Panc1 (cell line): Measurements from ENCODE around the gene PHLDA3. TPM values are rescaled to one million over a fixed set of nuclear protein-coding genes. Genes with fewer than 3 reads are reported as not detected.
"Not testable (repeated sequence)": the region's sequence is repeated elsewhere in the genome, so short reads cannot be mapped to it uniquely, and the experiment has no call there.

ENCODE experiments used
- ATAC-seq: fragments of 200-7000 bp; cut with Tn5 transposase; 2 replicates; pipeline ENCODE4 v1.9.1; 2020; ENCODE audit warnings: mild to moderate bottlenecking, moderate library complexity
- BruUV-seq: library from RNA; stranded (reverse); fragments of 400-500 nt; replicated peaks from 2 replicates; lab custom pipeline; 2021; lab: Mats Ljungman, UMichigan
- CTCF ChIA-PET: fragments of 300-600 bp; sonication (Branson Sonifier 250); formaldehyde crosslinking; loops from one replicate; lab custom pipeline; 2022; ENCODE audit warnings: antibody characterized with exemption; lab: Charles Lee
- POLR2A ChIA-PET: fragments of 300-600 bp; sonication (Branson Sonifier 250); formaldehyde crosslinking; loops from one replicate; lab custom pipeline; 2022; ENCODE audit warnings: antibody characterized with exemption; lab: Charles Lee
- DNase-seq: peaks from one replicate; pipeline ENCODE4 v3.0.0-alpha.2; 2010; ENCODE audit warnings: low read depth, low spot score
- H3K27ac ChIP-seq: 2 replicates; pipeline ENCODE4 v1.5.1; 2011; ENCODE audit warnings: mild to moderate bottlenecking, low read length, inconsistent platforms
- H3K27me3 ChIP-seq: fragments of 200-500 bp; sonication (Bioruptor generic); 2 replicates; pipeline ENCODE4 v1.6.0; 2014; ENCODE audit warnings: low read length, inconsistent platforms; ENCODE audit not compliant: control insufficient read depth, insufficient read depth
- H3K36me3 ChIP-seq: fragments of 200-500 bp; sonication (Bioruptor generic); 2 replicates; pipeline ENCODE4 v1.5.1; 2014; ENCODE audit warnings: inconsistent platforms, mild to moderate bottlenecking, low read length, moderate library complexity; ENCODE audit not compliant: control insufficient read depth, insufficient read depth
- H3K4me1 ChIP-seq: 2 replicates; pipeline ENCODE4 v1.5.1; 2011; ENCODE audit warnings: inconsistent platforms, mild to moderate bottlenecking, low read length, moderate library complexity; ENCODE audit not compliant: control insufficient read depth, insufficient read depth
- H3K4me3 ChIP-seq, 2 experiments: 2 replicates each; pipeline ENCODE4 v1.5.1; 2011 to 2012; ENCODE audit warnings: low read depth in 2 of 2, low read length in 2 of 2, mild to moderate bottlenecking in 2 of 2, inconsistent platforms in 1 of 2, moderate library complexity in 1 of 2
- H3K9me3 ChIP-seq: fragments of 200-500 bp; sonication (Bioruptor generic); 2 replicates; pipeline ENCODE4 v1.5.1; 2014; ENCODE audit warnings: low read depth, mild to moderate bottlenecking, inconsistent platforms, low read length, moderate library complexity; ENCODE audit not compliant: control insufficient read depth, insufficient read depth
- CTCF ChIP-seq: fragments of 450-650 bp; IDR thresholded peaks from 2 replicates; pipeline ENCODE4 v1.5.1; 2017; ENCODE audit warnings: mild to moderate bottlenecking
- POLR2AphosphoS5 ChIP-seq: IDR thresholded peaks from 2 replicates; pipeline ENCODE4 v1.6.1; 2012; ENCODE audit warnings: mild to moderate bottlenecking, low read depth, low read length, moderate library complexity
- REST ChIP-seq, 2 experiments: IDR thresholded peaks; 2 replicates each; pipeline ENCODE4 v1.6.1; 2011 to 2012; ENCODE audit warnings: low read depth in 2 of 2, control low read depth in 1 of 2, low read length in 1 of 2, mild to moderate bottlenecking in 1 of 2, moderate library complexity in 1 of 2; ENCODE audit not compliant: insufficient read depth in 1 of 2
- SIN3A ChIP-seq: IDR thresholded peaks from 2 replicates; pipeline ENCODE4 v1.6.1; 2012; ENCODE audit warnings: low read depth, mild to moderate bottlenecking, low read length, moderate library complexity, borderline replicate concordance; ENCODE audit not compliant: insufficient read depth
- TCF7L2 ChIP-seq: IDR thresholded peaks from 2 replicates; pipeline ENCODE4 v1.6.1; 2011; ENCODE audit warnings: mild to moderate bottlenecking, low read depth, low read length, inconsistent platforms
- in situ Hi-C: cut with HindIII; loops from 2 replicates; pipeline ENCODE4 v1.10.0; 2016; ENCODE audit warnings: low sequenced_read_pairs, low pct_unique_long_range_greater_than_20kb
- intact Hi-C: fragments of 100-400 bp; cut with micrococcal nuclease; formaldehyde crosslinking; loops from one replicate; pipeline ENCODE4 v1.10.0; 2022; ENCODE audit not compliant: unreplicated experiment
- total RNA-seq: library from RNA; stranded (reverse); gene quantifications from one replicate; pipeline ENCODE4 v1.2.1, GENCODE V29; 2021; ENCODE audit not compliant: unreplicated experiment

Gene PHLDA3
- total RNA-seq, 1 experiment from 2014 or later = 12.3 TPM

DNA sequence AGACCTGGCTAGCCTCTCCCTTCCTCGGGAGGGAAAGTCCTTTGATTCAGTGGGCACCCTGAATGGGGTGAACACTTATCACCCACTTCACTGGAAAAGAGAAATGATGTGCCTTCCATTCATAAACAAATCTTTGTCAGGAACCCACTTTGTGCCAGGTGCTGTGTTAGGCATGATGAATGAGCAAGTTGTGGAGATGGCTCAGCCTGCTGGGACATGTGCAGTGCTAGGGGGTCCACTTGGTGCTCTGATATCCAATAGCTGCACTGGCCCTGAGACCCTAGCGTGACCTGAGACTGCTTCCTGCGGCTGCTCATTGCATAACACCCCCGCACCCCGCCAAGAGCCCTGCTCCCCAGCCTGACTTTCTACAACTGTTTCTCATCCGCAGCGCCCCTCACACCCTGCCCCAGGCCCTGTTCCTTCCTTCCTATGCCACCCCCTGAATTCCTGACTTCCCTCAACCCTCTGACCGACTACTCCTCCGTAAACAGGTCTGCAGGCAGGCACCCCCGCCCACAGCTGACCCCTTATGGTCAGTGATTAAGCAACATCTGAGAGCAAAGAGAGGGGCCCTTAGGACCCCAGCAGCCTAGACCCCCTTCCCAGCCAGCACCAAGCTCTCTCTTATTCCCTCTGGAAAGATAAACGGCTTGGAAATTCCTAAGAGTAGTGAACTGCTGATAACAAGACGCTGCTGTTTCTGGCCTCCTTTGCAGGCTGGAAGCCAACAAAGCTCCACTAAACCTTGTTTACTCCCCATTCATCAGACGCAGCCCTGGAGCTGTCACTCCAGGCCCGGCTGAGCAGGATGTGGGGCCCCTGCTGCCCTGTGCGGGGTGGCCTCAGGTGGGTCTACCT is 25.0 kb upstream of the PHLDA3 start:
- Histone ChIP-seq H3K4me3 (no peak overlapping the region), H3K27me3 (no peaks in the 10 kb centered on the region), H3K27ac (no peak overlapping the region), H3K4me1 (no peaks in the 10 kb centered on the region), H3K36me3 (no peaks in the 10 kb centered on the region), H3K9me3 (no peaks in the 10 kb centered on the region)
- CTCF ChIA-PET = interaction anchor here (0.5 kb wide), 1 partner anchor 59 kb away, joined by 3 read pairs; no protein-coding TSS in a partner anchor
- no peak for TF ChIP-seq POLR2AphosphoS5
- TF ChIP-seq CTCF = no peak
- BruUV-seq = no TSS peak
- intact Hi-C loops = no loop called here
- DNase-seq (no peak), ATAC-seq (no peak)
- POLR2A ChIA-PET = no interaction called here
- in situ Hi-C loops = no loop called here

GRCh38 chr1:201493026-201493656 is 24.2 kb upstream of the PHLDA3 start:
- H3K9me3 ChIP-seq, H3K4me3 ChIP-seq, H3K36me3 ChIP-seq, BruUV-seq, ATAC-seq, POLR2A ChIA-PET, in situ Hi-C loops, H3K27me3 ChIP-seq, H3K4me1 ChIP-seq, intact Hi-C loops, DNase-seq, H3K27ac ChIP-seq: not testable (repeated sequence)
- CTCF ChIA-PET = interaction anchor here (0.6 kb wide), 1 partner anchor 14 kb away, joined by 7 read pairs; the partner anchor contains the start of gene CSRP1

GRCh38 chr1:201491896-201492511 is 23.0 kb upstream of the PHLDA3 start:
- DNase-seq (no peak), ATAC-seq (no peak)
- intact Hi-C loops (no loop called here), in situ Hi-C loops (no loop called here)
- TF ChIP-seq SIN3A = no peak
- no peak for TF ChIP-seq TCF7L2
- no peak for TF ChIP-seq POLR2AphosphoS5
- no peak for TF ChIP-seq CTCF
- no peak for TF ChIP-seq REST (IDR thresholded peaks at IDR 0.05; ENCODE audit: insufficient read depth in 1 of 2, low read depth in 2 of 2, low read length in 1 of 2)
- POLR2A ChIA-PET = no interaction called here
- Histone ChIP-seq H3K27ac (no peak overlapping the region), H3K9me3 (no peaks in the 10 kb centered on the region), H3K27me3 (no peaks in the 10 kb centered on the region), H3K4me1 (no peaks in the 10 kb centered on the region), H3K4me3 (no peak overlapping the region), H3K36me3 (peaks cover 2% of the 10 kb centered on the region; the same call in 1 of the 2 replicates)
- CTCF ChIA-PET = interaction anchor here (1.4 to 3.1 kb wide), 2 partner anchors 12 to 20 kb away, joined by 4 to 25 read pairs; no protein-coding TSS in a partner anchor
- BruUV-seq = no TSS peak
